Tibial nerve (tissue), 4 donors: ENCODE results near the gene TJP3. TPM values are rescaled to one million over a fixed set of nuclear protein-coding genes. Genes with fewer than 3 reads are reported as not detected.

ENCODE experiments used
- DNase-seq, 2 donors: peaks; one replicate each; pipeline ENCODE4 v3.0.0-alpha.2; 2019; ENCODE audit warnings: low spot score in 2 of 2
- H3K27ac ChIP-seq, 4 donors: fragments of 200-600 bp; sonication (generic) in 3 of 4; one replicate each; pipeline ENCODE4 v1.5.1; 2017 to 2019; ENCODE audit warnings: mild to moderate bottlenecking in 1 of 4
- H3K27me3 ChIP-seq, 2 donors: fragments of 200-600 bp; sonication (generic) in 1 of 2; one replicate each; pipeline versions ENCODE4 v1.5.1 to v1.6.0; 2017 to 2019
- H3K36me3 ChIP-seq, 3 donors: fragments of 200-600 bp; sonication (generic); one replicate each; pipeline ENCODE4 v1.5.1; 2018 to 2019
- H3K4me1 ChIP-seq, 4 donors: fragments of 200-600 bp; sonication (generic) in 3 of 4; one replicate each; pipeline ENCODE4 v1.5.1; 2017 to 2019
- H3K4me3 ChIP-seq, 4 donors: fragments of 200-600 bp; sonication (generic) in 3 of 4; one replicate each; pipeline ENCODE4 v1.5.1; 2017 to 2019; ENCODE audit warnings: mild to moderate bottlenecking in 1 of 4, moderate library complexity in 1 of 4
- H3K9me3 ChIP-seq, 4 donors: fragments of 200-600 bp; sonication (generic) in 3 of 4; one replicate each; pipeline ENCODE4 v1.5.1; 2017 to 2019
- EP300 ChIP-seq, 2 donors: sonication (generic); formaldehyde crosslinking; IDR thresholded peaks; one replicate each; pipeline ENCODE4 v1.6.1; 2017; ENCODE audit warnings: antibody characterized with exemption in 2 of 2, mild to moderate bottlenecking in 1 of 2
- POLR2A ChIP-seq, 2 donors: fragments of 450-650 bp; IDR thresholded peaks; one replicate each; pipeline ENCODE4 v1.6.1; 2017; ENCODE audit warnings: antibody characterized with exemption in 2 of 2, mild to moderate bottlenecking in 2 of 2, moderate library complexity in 2 of 2
- WGBS, 2 donors: methylation state at CpG; one replicate each; pipeline ENCODE4 v1.1.5; 2018; 5-methylcytosine and 5-hydroxymethylcytosine counted together
- total RNA-seq, 4 donors: library from RNA; depleted of rRNA; stranded (reverse); fragments of >200 nt; gene quantifications; one replicate each; pipeline ENCODE4 v1.1.0, GENCODE V29; 2016
- TF ChIP-seq, protein P1 (sequence below), 5 experiments: fragments of 200-600 bp in 3 of 5; fragments of 450-650 bp in 2 of 5; sonication (generic) in 3 of 5; IDR thresholded peaks; one replicate each; pipeline ENCODE4 v1.5.1; 2016 to 2019; ENCODE audit warnings: antibody characterized with exemption in 5 of 5, mild to moderate bottlenecking in 3 of 5, moderate library complexity in 2 of 5

Gene TJP3
- total RNA-seq, 4 donors from 2014 or later: 0.21 to 0.90 (median 0.22) TPM; not detected in 1

- Histone ChIP-seq H3K4me1 (peaks cover 0 to 30% (median 4%) of the 10 kb centered on the region in 4 donors), H3K27me3 (no peaks in the 10 kb centered on the region), H3K36me3 (peaks cover 0 to 35% (median 0%) of the 10 kb centered on the region in 3 donors), H3K4me3 (no peak overlapping the region), H3K9me3 (no peaks in the 10 kb centered on the region), H3K27ac (no peak overlapping the region)
- DNase-seq: no peak
- 74 to 78% methylated on average over 24 to 29 of the region's 34 CpGs for WGBS, 2 donors
- no peak for TF ChIP-seq POLR2A (IDR thresholded peaks at IDR 0.05)
These were observed 14.9 kb upstream of the TJP3 start for GRCh38 chr19:3693025-3693925.

- Histone ChIP-seq H3K27ac (no peak overlapping the region), H3K9me3 (no peaks in the 10 kb centered on the region), H3K36me3 (peaks cover 0 to 30% (median 0%) of the 10 kb centered on the region in 3 donors), H3K4me1 (peaks cover 0 to 35% (median 15%) of the 10 kb centered on the region in 4 donors), H3K27me3 (no peaks in the 10 kb centered on the region), H3K4me3 (no peak overlapping the region)
- DNase-seq: no peak
- TF ChIP-seq EP300 (IDR thresholded peaks at IDR 0.05): no peak
- TF ChIP-seq POLR2A (IDR thresholded peaks at IDR 0.05): no peak
- TF ChIP-seq, protein P1, sequence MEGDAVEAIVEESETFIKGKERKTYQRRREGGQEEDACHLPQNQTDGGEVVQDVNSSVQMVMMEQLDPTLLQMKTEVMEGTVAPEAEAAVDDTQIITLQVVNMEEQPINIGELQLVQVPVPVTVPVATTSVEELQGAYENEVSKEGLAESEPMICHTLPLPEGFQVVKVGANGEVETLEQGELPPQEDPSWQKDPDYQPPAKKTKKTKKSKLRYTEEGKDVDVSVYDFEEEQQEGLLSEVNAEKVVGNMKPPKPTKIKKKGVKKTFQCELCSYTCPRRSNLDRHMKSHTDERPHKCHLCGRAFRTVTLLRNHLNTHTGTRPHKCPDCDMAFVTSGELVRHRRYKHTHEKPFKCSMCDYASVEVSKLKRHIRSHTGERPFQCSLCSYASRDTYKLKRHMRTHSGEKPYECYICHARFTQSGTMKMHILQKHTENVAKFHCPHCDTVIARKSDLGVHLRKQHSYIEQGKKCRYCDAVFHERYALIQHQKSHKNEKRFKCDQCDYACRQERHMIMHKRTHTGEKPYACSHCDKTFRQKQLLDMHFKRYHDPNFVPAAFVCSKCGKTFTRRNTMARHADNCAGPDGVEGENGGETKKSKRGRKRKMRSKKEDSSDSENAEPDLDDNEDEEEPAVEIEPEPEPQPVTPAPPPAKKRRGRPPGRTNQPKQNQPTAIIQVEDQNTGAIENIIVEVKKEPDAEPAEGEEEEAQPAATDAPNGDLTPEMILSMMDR (IDR thresholded peaks at IDR 0.05): no peak
- 87 to 90% methylated on average over 41 to 42 of the region's 42 CpGs for WGBS, 2 donors
These were observed 13.6 kb upstream of the TJP3 start for GRCh38 chr19:3694361-3695123.

GRCh38 chr19:3695124-3695733 is 13.0 kb upstream of the TJP3 start:
- Histone ChIP-seq H3K4me3 (no peak overlapping the region), H3K36me3 (peaks cover 0 to 30% (median 0%) of the 10 kb centered on the region in 3 donors), H3K27ac (no peak overlapping the region), H3K4me1 (peaks cover 0 to 35% (median 15%) of the 10 kb centered on the region in 4 donors), H3K9me3 (no peaks in the 10 kb centered on the region), H3K27me3 (no peaks in the 10 kb centered on the region)
- no peak for DNase-seq
- 90 to 95% methylated on average over 18 to 20 of the region's 25 CpGs for WGBS, 2 donors
- no peak for TF ChIP-seq POLR2A (IDR thresholded peaks at IDR 0.05)
- TF ChIP-seq EP300 (IDR thresholded peaks at IDR 0.05): no peak
- TF ChIP-seq, protein P1 (IDR thresholded peaks at IDR 0.05): no peak

DNA sequence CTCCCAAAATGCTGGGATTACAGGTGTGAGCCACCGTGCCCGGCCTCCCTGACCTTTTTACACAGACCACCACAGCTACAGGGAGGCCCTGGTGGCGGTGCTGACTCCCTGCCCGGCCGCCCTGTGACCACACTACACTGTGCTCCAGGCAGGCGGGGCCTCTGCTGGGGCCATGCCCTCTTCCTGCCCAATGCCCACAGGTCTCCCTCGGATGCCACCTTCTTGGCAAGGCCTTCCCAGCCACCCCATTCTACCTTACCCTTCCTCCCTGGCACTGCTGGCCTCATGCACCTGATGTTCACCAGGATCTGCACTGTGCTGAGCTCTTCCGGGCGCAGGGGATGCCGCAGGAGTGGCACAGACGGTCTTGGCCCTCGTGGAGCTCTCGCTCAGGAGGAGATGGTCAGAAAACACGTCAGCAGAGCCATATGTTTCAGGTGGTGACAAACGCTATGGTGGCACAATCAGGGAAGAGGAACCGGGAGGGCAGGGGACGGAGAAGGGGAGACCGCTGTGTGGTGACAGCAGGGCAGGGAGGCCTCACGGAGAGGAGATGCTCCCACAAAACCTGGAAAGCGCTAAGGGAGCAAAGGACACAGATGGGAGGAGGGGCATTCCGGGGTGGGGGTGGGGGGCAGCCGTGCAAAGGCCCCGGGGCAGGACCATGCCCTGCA is 12.1 kb upstream of the TJP3 start:
- DNase-seq: no peak
- H3K4me3 ChIP-seq: no peak overlapping the region
- no peaks in the 10 kb centered on the region for H3K9me3 ChIP-seq
- H3K27ac ChIP-seq: no peak overlapping the region
- WGBS, 2 donors: 82 to 86% methylated on average over 23 of the region's 23 CpGs
- H3K4me1 ChIP-seq: peaks cover 0 to 42% (median 18%) of the 10 kb centered on the region in 4 donors
- peaks cover 0 to 22% (median 0%) of the 10 kb centered on the region in 3 donors for H3K36me3 ChIP-seq
- no peaks in the 10 kb centered on the region for H3K27me3 ChIP-seq
- TF ChIP-seq EP300 (IDR thresholded peaks at IDR 0.05) (no peak), POLR2A (IDR thresholded peaks at IDR 0.05) (no peak)
- TF ChIP-seq, protein P1 (IDR thresholded peaks at IDR 0.05): no peak

DNA sequence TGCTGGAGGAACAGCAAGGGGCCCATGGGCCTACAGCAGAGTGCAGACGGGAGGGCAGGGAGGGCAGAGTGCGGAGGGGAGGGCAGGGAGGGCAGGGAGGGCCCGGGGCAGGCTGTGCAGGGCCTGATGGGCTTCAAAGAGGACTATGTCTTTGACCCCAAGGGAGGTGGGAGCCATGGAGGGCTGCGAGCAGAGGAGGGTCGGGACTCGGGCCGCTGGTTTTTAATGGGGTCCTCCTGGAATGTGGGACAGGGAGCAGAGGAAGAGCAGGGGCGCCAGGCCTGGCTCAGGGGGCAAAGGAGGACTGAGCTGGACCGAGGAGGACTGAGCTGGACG is 11.6 kb upstream of the TJP3 start:
- Histone ChIP-seq H3K27me3 (no peaks in the 10 kb centered on the region), H3K27ac (no peak overlapping the region), H3K4me1 (peaks cover 0 to 43% (median 18%) of the 10 kb centered on the region in 4 donors), H3K36me3 (peaks cover 0 to 17% (median 0%) of the 10 kb centered on the region in 3 donors), H3K4me3 (no peak overlapping the region), H3K9me3 (no peaks in the 10 kb centered on the region)
- DNase-seq: no peak
- TF ChIP-seq, protein P1 (IDR thresholded peaks at IDR 0.05): no peak
- TF ChIP-seq EP300 (IDR thresholded peaks at IDR 0.05): no peak
- TF ChIP-seq POLR2A (IDR thresholded peaks at IDR 0.05): no peak
- 70 to 79% methylated on average over 10 of the region's 10 CpGs for WGBS, 2 donors
